HT1080 (cell line): ENCODE data around the gene ASB15. TPM values are rescaled to one million over a fixed set of nuclear protein-coding genes. Genes with fewer than 3 reads are reported as not detected.
A peak's percentile ranks its signal among the peaks of the same experiment; 100 is the strongest.
"Not testable (repeated sequence)": the region's sequence is repeated elsewhere in the genome, so short reads cannot be mapped to it uniquely, and the experiment has no call there.

ENCODE experiments used
- DNase-seq: peaks from one replicate; pipeline ENCODE4 v3.0.0-alpha.2; 2015; ENCODE audit warnings: low read depth
- total RNA-seq: library from RNA; depleted of rRNA; stranded (reverse); fragments of >200 nt; shearing (Covaris generic); gene quantifications from 2 replicates; pipeline ENCODE4 v1.2.3, GENCODE V29; 2014

The ASB15 gene
- total RNA-seq, 1 experiment from 2014 or later: not detected

DNA sequence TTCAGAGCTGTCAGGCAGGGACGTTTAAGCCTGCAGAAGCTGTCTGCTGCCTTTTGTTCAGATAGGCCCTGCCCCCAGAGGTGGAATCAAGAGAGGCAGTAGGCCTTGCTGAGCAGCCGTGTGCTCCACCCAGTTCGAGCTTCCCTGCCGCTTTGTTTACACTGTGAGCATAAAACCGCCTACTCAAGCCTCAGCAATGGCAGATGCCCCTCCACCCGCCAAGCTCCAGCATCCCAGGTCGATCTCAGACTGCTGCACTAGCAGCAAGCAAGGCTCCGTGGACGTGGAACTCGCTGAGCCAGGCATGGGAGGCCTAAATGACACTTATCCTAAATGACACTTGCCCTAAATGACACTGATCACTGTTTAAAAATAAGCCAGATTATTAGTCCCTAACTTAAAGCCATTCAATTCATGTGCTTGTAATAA, 6.8 kb upstream of the ASB15 start:
- DNase-seq: no peak

DNA sequence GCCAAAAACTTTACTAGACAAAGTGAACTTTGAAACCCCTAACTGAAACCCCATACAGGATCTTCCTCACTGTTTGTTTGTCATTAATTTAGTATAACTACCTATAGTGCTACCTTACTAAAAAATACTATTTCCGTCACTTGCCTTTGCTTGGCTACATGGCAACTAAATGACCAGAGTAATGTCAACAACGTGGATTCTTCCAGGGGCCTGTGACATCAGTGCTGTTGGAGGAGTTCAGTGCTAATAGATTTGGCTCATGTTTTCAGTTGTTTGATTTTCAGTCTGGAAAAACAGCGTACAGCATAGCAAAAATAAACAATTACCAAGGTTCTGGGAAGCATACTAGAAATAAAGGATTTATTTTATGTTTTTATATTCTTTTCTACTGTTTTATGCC, 3.0 kb upstream of the ASB15 start:
- no peak for DNase-seq

DNA sequence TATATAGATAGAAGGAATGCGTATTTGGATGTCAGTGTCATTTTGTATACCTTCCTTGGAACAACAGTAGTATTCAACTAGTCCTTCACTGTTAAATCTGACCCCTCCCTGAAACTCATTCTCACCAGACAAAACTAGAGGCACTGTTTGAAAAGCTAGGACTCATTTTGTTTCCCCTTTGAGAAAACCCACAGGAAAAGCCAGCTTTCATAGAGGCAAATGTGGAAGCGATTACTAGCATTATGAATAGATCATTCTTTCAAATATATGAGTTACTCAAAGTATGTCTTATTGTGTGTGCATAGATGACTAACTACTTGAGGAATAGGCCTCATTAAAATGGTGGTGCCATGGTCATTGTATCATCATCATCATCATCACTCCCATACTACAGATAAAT, 1.9 kb upstream of the ASB15 start:
- no peak for DNase-seq

GRCh38 chr7:123600876-123601275, 745 bp upstream of the ASB15 start:
- DNase-seq: no peak

DNA sequence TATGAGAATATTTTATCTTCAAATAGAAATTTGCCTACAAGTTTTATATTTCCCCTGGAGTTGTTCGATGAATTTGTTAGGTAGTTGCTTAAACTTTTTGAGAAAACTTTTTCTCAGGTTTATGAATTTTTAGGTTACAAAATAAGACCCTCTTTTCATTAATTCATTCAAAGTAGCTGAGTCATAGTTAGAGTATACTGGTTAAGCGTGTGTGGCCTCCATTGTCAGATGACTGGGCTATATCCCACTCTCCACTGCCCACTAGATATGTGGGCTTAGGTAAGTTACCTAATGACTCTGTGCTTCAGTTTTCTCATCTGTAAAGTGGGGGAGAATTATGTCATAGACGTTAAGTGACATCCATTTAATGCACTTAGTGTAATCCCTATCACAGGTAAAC, 1.0 kb downstream of the ASB15 start:
- no peak for DNase-seq

DNA sequence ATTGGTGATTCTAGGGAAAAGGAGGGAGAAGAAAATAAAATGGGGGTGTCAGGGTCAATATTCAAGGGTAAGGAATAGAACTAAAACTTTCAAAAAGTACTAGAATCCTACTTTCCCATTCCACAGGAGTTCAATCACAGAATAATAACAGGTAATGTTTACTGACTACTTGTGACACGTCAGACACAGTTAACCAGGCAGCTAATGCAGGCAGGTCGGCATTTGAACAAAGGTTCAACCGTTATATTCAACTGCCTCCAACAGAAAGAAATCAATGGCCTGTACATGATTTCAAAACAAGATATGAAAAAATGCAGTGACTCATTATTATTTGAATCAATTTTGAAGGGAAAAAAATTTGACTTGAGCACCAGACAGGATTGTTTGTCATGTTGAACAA, 3.1 kb downstream of the ASB15 start:
- no peak for DNase-seq

DNA sequence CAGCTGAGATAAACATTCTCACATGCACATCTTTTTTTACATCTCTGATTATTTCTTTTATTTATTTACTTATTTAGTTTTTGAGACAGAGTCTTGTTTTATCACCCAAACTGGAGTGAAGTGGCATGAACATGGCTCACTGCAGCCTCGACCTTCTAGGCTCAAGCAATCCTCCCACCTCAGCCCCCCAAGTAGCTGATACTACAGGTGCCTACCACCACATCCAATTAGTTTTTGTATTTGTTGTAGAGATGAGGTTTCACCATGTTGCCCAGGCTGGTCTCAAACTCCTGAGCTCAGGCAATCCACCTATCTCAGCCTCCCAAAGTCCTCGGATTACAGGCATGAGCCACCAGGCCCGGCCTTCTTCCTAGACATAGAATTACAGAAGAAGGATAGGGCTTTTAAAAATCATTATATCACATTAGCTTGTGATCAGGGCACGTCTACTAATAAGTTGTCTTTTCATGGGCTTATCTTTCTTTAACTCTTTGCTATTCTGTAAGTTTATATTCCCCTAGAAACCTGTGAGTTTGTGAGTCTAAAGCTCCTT, 5.9 kb downstream of the ASB15 start:
- no peak for DNase-seq

DNA sequence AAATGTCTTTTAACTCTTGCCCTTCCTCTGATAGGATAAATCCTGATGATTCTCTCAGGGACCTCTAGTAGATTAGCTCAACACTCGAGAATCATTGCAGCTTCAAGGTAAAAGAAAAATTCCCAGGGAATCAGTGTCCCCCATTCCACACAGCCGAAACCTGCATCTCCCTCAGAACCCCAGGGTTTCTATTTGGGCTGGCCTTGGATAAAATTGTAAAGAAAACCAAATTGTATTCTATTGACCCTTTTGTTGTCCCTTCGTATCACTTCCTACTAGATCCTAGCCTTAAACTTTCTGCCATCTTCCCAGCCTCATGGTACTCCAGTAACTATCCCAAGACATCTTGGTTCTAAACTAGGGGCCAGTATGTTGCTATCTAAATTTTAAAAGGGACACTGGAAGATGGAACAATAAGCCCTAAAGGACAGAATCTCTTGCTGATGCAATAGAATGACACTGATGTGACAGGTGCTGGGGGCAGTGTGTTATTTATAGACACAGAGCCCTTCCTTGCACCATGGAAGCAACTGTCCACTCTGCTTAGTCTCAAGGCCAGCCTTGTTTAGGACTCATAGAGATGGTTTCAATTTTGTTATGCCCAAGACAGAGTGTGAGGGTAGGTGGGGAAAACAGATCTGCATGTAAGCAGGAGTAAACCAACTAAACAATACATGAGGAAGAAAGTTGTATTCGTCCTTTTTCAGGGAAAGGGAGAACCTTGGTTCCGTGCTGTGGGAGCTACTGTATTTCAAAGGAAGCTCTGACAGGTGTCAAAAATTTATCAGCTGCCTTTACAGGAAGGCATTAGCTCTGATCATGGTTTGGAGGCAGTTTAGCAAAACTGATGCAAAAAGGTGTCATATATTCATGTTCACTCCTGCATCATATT, 7.6 kb downstream of the ASB15 start:
- DNase-seq: no peak

DNA sequence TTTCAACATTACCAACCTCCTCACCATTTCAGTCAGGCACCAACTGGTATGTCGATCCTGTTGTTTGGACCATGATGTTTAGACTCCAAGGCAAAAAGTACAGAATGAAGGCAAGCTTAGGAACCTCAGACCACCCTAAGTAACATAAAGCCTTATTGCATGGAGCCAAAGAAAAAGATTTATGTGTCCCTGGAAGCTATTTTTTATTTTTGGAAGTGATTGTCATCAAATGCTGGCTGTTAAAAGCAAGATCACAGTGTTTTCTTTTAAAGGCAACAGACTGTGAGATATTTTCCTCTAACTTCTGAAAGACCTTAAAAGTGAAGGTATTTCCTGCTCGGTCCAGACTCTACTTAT, 8.2 kb downstream of the ASB15 start:
- no peak for DNase-seq

DNA sequence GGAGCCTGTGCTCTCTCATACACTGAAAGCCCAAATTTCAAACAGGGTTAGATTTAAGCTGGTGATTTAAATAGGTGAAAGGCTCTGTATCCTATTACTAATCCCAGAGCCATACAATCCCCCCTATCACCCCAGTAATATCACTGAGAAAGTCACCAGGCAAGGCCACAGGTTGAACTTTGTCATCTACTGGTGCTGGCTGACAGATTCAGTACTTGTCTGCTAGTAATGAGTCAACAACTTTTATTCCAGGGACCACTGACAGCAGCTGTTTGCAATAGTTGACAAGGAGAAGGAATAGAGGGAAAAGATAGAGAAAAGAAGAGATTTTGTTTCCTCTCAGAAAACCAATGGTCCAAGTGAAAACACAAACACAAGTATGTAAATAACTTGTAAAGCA, 10.4 kb downstream of the ASB15 start:
- no peak for DNase-seq

GRCh38 chr7:123615344-123615743, 13.7 kb downstream of the ASB15 start:
- no peak for DNase-seq

GRCh38 chr7:123616223-123616622, 14.6 kb downstream of the ASB15 start:
- no peak for DNase-seq

GRCh38 chr7:123621707-123622106, 20.1 kb downstream of the ASB15 start:
- no peak for DNase-seq

DNA sequence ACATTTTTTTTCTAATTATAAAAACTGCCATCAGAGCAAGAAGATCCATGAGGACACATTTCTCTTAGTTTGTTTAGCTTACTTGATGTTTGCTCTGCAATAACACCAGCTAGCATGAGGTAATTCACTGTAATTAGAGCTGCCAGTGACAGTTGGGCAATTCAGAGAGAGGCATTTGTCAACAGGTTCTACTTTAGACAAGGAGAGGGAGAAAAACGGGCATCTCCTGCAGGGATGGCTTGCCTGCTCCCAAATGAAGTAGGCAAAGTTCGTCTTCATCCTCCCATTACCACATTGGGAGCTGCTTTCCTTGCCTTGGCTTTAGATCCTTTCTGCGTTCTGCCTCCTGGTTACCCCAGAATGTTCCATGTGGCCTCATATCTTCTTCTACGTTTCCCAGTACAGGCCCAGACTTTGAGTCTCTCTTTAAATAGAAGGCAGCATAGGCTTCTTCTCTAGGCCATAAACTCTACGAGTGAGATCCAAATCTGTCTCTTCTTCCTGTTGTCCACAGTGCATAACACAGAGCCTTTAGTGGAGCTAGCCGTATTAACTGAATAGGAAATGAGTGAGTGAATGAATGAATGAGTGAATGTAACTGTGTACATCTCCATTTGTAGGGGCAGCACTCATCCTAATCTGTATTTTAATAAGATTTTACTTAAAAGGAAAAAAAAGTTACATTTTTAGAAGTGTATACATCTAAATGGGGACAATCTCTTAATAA, 21.2 kb downstream of the ASB15 start:
- DNase-seq: no peak

- DNase-seq: peak; percentile 46
These were observed 23.0 kb downstream of the ASB15 start for GRCh38 chr7:123624527-123625183.

DNA sequence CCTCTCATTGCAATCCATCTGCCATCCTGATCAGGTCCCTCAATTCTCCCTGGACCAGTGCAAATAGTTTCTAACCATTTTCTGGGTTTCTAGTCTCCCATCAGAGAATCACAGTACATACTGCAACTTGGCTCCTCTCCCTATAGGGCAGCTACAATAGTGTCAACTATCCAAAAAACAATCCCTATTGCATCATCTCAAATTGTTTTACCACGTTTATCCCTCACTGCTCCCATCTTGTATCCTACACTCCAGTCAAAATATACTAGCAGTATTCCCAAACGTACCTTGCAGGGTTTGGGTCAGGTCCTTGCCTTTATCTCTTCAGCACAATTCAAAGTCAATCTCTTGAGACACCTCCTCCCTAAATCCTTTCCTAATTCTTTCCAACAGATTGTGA, 23.6 kb downstream of the ASB15 start:
- DNase-seq: no peak

DNA sequence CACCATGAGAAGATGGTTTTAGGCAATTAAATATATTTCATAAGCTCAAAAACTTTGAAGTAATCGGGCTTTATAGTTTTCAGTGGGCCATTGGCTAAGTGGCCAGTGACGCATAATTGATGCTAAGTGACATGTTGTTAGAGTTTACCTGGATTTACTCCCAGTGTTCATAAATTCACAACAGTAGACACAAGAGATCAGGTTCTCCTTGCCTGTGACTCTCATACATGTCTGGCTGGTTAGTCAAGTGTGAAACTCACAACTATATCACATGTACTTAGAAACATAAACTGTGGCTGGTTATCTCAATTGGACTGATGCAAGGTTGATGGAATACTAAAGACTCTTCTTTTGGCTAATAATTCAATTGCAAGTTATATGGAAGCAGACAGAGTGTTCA, 26.2 kb downstream of the ASB15 start:
- DNase-seq: no peak

DNA sequence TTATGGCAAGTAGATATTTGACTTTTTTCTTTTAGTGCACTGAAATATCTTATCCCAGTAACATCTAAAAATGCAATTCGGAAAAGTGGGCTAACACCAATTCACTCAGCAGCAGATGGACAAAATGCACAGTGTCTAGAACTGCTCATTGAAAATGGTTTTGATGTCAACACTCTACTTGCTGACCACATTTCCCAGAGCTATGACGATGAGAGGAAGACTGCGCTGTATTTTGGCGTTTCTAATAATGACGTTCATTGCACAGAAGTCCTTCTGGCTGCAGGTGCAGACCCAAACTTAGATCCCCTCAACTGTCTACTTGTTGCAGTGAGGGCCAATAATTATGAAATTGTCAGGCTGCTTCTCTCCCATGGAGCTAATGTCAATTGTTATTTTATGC, 27.2 kb downstream of the ASB15 start:
- no peak for DNase-seq

GRCh38 chr7:123629281-123629680, 27.7 kb downstream of the ASB15 start:
- DNase-seq: no peak

DNA sequence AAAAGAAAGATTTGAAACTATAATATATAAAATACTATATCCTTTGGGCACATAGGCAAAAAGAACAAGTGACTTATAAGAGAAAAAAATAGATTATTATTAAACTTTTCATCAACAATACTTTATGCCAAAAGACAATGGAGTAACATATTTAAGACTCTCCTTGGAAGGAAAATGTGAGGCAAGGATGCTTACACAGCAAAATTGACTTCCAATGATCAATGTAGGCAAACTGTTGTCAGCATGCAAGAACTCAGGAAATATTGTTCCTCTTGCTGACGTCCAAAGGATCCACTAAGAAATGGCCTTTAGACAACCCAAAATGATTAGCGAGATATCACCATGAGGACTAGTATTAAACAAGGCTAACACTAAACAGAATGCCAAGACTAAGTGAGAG, 31.2 kb downstream of the ASB15 start:
- DNase-seq: no peak

DNA sequence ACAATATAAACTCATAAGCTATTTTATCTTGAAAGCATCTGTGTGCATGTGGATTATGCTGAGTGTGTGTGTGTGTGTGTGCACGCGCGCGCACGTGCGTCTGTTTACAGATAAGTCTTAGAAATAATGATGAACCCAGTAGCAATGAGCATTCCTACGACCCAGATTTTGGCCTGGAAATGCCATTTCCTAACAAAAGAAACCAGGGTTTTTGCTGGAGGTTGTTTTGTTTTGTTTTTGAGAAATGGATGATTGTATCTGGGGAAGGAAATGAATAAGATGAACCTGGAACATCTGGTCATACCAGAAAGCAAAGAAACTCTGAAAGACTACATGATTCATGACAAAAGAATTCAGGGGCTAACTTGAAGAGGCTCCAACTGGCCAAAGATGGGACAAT, 31.9 kb downstream of the ASB15 start:
- DNase-seq: peak; percentile 94

DNA sequence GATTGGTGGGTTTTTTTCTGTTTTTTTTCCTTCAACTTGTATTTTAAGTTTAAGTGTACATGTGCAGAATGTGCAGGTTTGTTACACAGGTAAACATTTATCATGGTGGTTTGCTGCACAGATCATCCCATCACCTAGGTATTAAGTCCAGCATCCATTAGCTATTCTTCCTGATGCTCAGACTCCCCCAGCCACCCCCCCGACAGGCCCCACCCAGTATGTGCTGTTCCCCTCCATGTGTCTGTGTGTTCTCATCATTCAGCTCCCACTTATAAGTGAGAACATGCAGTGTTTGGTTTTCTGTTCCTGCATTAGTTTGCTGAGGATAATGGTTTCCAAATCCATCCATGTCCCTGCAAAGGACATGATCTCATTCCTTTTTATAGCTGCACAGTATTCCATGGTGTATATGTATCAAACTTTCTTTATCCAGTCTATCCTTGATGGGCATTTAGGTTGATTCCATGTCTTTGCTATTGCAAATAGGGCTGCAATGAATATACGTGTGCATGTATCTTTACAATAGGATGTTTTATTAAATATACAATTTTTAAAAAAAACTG, 32.5 kb downstream of the ASB15 start:
- DNase-seq: not testable (repeated sequence)
